Urinary bladder (tissue), 4 donors: ENCODE data around the gene CYYR1. TPM values are rescaled to one million over a fixed set of nuclear protein-coding genes. Genes with fewer than 3 reads are reported as not detected.

Source experiments
- DNase-seq: peaks from one replicate; pipeline ENCODE4 v3.0.0-alpha.2; 2015; ENCODE audit errors: extremely low spot score
- H3K27ac ChIP-seq: one replicate; pipeline ENCODE4 v1.5.1; 2013; ENCODE audit warnings: low read depth, mild to moderate bottlenecking, moderate library complexity
- H3K36me3 ChIP-seq: one replicate; pipeline ENCODE4 v1.6.1; 2013; ENCODE audit warnings: mild to moderate bottlenecking, moderate library complexity; ENCODE audit not compliant: insufficient read depth
- H3K4me1 ChIP-seq: one replicate; pipeline ENCODE4 v1.6.1; 2013; ENCODE audit warnings: mild to moderate bottlenecking, moderate library complexity; ENCODE audit not compliant: insufficient read depth
- H3K4me3 ChIP-seq: one replicate; pipeline ENCODE4 v1.5.1; 2013; ENCODE audit warnings: low read depth, low read length
- WGBS: extraction: QIAGEN DNeasy Blood & Tissue Kit; methylation state at CpG from one replicate; pipeline ENCODE4 v1.1.7; 2013; 5-methylcytosine and 5-hydroxymethylcytosine counted together
- polyA plus RNA-seq: library from polyadenylated mRNA; stranded (reverse); fragments of 200-250 nt; gene quantifications from one replicate; pipeline ENCODE4 v1.2.3, GENCODE V29; 2013
- total RNA-seq: library from RNA; depleted of rRNA; stranded (reverse); fragments of >200 nt; gene quantifications from one replicate; pipeline ENCODE4 v1.2.3, GENCODE V29; 2014
- donor health status: healthy with polysubstance abuse.
- donor health status: healthy.

The CYYR1 gene
- total and polyA plus RNA-seq, 2 donors: 11.4 to 21.1 TPM

- H3K27ac ChIP-seq: no peak overlapping the region
- no peak overlapping the region for H3K4me3 ChIP-seq
- no peak for DNase-seq
- no peaks in the 10 kb centered on the region for H3K4me1 ChIP-seq
- no peaks in the 10 kb centered on the region for H3K36me3 ChIP-seq
- WGBS: 98% methylated on average over 3 of the region's 3 CpGs
Observed at GRCh38 chr21:26457817-26458216, 115.3 kb downstream of the CYYR1 start.

GRCh38 chr21:26453267-26453666, 119.8 kb downstream of the CYYR1 start:
- Histone ChIP-seq H3K4me1 (no peaks in the 10 kb centered on the region), H3K36me3 (no peaks in the 10 kb centered on the region), H3K4me3 (no peak overlapping the region), H3K27ac (no peak overlapping the region)
- WGBS: 49% methylated on average over 5 of the region's 5 CpGs
- no peak for DNase-seq

GRCh38 chr21:26451081-26451740, 121.9 kb downstream of the CYYR1 start:
- Histone ChIP-seq H3K36me3 (no peaks in the 10 kb centered on the region), H3K27ac (no peak overlapping the region), H3K4me3 (no peak overlapping the region), H3K4me1 (no peaks in the 10 kb centered on the region)
- 93% methylated on average over 2 of the region's 2 CpGs for WGBS
- no peak for DNase-seq

DNA sequence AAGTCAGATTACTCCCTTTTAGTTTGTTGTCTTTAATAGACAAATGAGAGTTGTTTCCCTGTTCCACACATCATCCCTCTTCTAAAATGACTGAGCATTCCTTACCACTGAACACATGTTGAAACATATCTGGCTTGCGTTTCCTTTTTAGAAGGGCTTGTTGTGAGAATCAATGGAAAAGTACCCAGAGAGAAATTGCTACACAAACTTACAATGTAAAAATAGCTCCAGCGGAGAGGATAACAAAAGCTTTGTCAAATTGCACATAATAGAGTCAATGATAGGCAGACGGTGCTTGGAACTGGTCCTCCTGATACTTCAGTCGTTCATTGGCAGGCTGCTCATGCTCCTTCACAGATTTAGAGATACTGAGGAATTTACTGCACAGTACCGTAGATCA, 123.9 kb downstream of the CYYR1 start:
- Histone ChIP-seq H3K36me3 (no peaks in the 10 kb centered on the region), H3K4me1 (no peaks in the 10 kb centered on the region), H3K4me3 (no peak overlapping the region), H3K27ac (no peak overlapping the region)
- 29% methylated on average over 5 of the region's 5 CpGs for WGBS
- DNase-seq: peak; percentile 11

GRCh38 chr21:26448751-26449150, 124.3 kb downstream of the CYYR1 start:
- no peak overlapping the region for H3K27ac ChIP-seq
- WGBS: 62% methylated on average over 4 of the region's 4 CpGs
- no peaks in the 10 kb centered on the region for H3K4me1 ChIP-seq
- H3K4me3 ChIP-seq: no peak overlapping the region
- no peaks in the 10 kb centered on the region for H3K36me3 ChIP-seq
- no peak for DNase-seq

DNA sequence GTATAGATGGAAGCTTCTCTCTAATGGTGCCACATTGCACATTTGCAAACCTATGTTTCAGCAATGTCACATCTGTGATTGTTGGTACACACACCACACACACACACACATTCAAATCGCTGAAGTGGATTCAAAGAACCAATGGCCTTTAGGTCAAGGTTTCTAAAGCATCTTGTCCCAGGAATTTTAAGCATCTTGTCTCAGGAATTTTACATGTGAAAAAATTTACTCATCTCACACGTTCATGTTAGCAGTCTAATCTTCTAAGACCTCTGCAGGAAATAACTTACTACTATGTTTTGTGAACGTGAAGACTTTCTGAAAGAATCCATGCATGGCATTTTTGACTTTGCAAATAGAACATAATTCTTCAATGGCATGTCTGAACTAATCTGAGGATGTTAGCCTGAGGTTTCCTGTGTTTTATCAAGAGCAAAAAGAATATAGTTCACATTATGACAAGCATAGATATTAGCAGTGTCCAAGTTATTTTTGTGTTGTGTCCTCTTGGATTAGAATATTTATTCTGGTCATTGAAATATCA, 125.1 kb downstream of the CYYR1 start:
- H3K4me1 ChIP-seq: no peaks in the 10 kb centered on the region
- WGBS: 32% methylated on average over 3 of the region's 3 CpGs
- no peak for DNase-seq
- H3K36me3 ChIP-seq: no peaks in the 10 kb centered on the region
- H3K4me3 ChIP-seq: no peak overlapping the region
- H3K27ac ChIP-seq: no peak overlapping the region

- Histone ChIP-seq H3K36me3 (no peaks in the 10 kb centered on the region), H3K4me3 (no peak overlapping the region), H3K27ac (no peak overlapping the region), H3K4me1 (no peaks in the 10 kb centered on the region)
- WGBS: 87% methylated on average over 1 of the region's 1 CpG
- no peak for DNase-seq
Observed at GRCh38 chr21:26445440-26445839, 127.6 kb downstream of the CYYR1 start.

GRCh38 chr21:26444646-26445045, 128.4 kb downstream of the CYYR1 start:
- no peak for DNase-seq
- WGBS: 48% methylated on average over 1 of the region's 1 CpG
- H3K36me3 ChIP-seq: no peaks in the 10 kb centered on the region
- no peak overlapping the region for H3K27ac ChIP-seq
- no peak overlapping the region for H3K4me3 ChIP-seq
- H3K4me1 ChIP-seq: no peaks in the 10 kb centered on the region

- Histone ChIP-seq H3K4me3 (no peak overlapping the region), H3K27ac (no peak overlapping the region), H3K4me1 (no peaks in the 10 kb centered on the region), H3K36me3 (no peaks in the 10 kb centered on the region)
- no peak for DNase-seq
- 95% methylated on average over 1 of the region's 1 CpG for WGBS
Observed at GRCh38 chr21:26443867-26444266, 129.2 kb downstream of the CYYR1 start.

DNA sequence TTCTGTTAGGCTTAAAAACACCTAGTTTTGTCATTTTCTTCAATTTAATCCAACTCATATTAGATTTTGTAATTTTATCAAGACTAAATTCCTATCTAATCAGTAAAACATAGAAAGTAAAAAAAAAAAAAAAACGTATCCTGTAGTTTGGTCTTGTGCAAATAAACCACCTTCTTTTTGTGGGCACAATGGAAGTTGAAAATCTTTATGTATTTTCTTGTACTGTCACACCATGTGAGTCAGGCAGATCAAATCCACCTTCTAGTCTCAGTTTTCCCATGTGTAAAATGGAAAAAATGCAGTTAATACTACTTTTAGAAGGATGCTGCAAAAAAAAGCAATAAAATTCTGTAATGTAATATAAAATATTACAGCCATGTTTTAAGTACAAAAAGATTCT, 129.8 kb downstream of the CYYR1 start:
- H3K4me3 ChIP-seq: no peak overlapping the region
- H3K36me3 ChIP-seq: no peaks in the 10 kb centered on the region
- H3K4me1 ChIP-seq: no peaks in the 10 kb centered on the region
- no peak for DNase-seq
- no peak overlapping the region for H3K27ac ChIP-seq
- 51% methylated on average over 1 of the region's 1 CpG for WGBS

DNA sequence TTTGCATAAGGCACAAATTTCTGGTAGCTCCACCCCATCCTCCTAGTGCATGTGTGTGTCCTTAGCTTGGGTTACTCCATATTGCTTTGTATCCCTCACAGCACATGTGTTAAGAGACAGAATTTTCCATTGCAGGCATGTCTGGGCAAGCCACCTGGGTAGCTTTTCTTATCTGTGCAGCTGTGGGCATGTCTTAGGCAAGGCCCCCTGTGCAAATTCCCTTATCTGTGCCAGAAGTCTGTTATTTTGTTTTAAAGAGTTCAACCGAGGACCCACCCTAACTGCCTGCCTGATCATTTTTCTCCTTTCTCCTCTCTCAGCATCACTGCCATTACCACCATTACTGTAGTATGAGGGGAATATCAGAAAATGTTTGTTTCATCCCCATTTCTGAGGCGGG, 131.9 kb downstream of the CYYR1 start:
- no peaks in the 10 kb centered on the region for H3K36me3 ChIP-seq
- 77% methylated on average over 2 of the region's 2 CpGs for WGBS
- DNase-seq: no peak

GRCh38 chr21:26438976-26439375, 134.1 kb downstream of the CYYR1 start:
- Histone ChIP-seq H3K4me3 (no peak overlapping the region), H3K27ac (no peak overlapping the region), H3K4me1 (no peaks in the 10 kb centered on the region), H3K36me3 (no peaks in the 10 kb centered on the region)
- DNase-seq: no peak

More for the DNA sequence above, 131.9 kb downstream of the CYYR1 start:
- Histone ChIP-seq H3K4me3 (no peak overlapping the region), H3K4me1 (no peaks in the 10 kb centered on the region), H3K27ac (no peak overlapping the region)

DNA sequence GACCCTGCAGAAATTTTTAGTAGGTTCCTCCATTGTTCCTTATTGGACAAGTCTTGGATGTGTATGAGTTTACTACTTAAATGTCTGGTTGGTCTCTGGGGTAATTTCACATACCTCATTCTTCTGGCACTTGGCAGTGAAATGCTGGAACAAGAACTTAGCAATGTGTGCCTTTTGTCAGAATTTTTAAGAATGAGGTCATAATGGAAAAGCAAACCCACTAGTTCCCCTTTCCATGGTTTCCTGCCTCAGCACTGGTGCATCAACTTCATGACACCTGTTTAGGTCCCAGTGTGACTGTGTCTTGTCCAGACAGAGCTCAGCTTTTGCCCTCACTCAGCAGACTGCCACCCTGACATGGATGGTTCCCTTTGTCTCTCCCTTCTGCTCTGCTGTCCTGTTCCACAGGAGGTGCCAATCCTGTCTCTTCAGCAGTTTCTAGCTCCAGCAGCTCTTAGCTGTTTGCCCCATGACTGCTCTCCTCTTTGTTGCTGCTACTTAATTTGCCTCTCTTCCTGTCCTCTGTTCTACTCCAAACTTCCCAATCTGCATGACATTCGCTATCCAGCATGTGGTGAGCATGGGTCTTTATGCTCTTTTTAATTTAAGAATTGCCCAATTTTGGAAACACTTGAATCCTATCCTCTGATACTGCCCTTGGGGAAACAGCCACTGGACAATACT, 135.6 kb downstream of the CYYR1 start:
- H3K27ac ChIP-seq: no peak overlapping the region
- no peak for DNase-seq
- H3K4me3 ChIP-seq: no peak overlapping the region
- H3K36me3 ChIP-seq: no peaks in the 10 kb centered on the region
- no peaks in the 10 kb centered on the region for H3K4me1 ChIP-seq
- WGBS: 95% methylated on average over 1 of the region's 1 CpG

GRCh38 chr21:26433386-26433785, 139.7 kb downstream of the CYYR1 start:
- Histone ChIP-seq H3K4me3 (no peak overlapping the region), H3K4me1 (no peaks in the 10 kb centered on the region), H3K27ac (no peak overlapping the region), H3K36me3 (no peaks in the 10 kb centered on the region)
- no peak for DNase-seq
- WGBS: 74% methylated on average over 1 of the region's 1 CpG
